ENCODE results near the gene FXYD6.

FXYD6 gene

GRCh38 chr11:117842131-117842941 is 34.1 kb downstream of the FXYD6 start:
- TF ChIP-seq, protein P1, sequence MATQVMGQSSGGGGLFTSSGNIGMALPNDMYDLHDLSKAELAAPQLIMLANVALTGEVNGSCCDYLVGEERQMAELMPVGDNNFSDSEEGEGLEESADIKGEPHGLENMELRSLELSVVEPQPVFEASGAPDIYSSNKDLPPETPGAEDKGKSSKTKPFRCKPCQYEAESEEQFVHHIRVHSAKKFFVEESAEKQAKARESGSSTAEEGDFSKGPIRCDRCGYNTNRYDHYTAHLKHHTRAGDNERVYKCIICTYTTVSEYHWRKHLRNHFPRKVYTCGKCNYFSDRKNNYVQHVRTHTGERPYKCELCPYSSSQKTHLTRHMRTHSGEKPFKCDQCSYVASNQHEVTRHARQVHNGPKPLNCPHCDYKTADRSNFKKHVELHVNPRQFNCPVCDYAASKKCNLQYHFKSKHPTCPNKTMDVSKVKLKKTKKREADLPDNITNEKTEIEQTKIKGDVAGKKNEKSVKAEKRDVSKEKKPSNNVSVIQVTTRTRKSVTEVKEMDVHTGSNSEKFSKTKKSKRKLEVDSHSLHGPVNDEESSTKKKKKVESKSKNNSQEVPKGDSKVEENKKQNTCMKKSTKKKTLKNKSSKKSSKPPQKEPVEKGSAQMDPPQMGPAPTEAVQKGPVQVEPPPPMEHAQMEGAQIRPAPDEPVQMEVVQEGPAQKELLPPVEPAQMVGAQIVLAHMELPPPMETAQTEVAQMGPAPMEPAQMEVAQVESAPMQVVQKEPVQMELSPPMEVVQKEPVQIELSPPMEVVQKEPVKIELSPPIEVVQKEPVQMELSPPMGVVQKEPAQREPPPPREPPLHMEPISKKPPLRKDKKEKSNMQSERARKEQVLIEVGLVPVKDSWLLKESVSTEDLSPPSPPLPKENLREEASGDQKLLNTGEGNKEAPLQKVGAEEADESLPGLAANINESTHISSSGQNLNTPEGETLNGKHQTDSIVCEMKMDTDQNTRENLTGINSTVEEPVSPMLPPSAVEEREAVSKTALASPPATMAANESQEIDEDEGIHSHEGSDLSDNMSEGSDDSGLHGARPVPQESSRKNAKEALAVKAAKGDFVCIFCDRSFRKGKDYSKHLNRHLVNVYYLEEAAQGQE (IDR thresholded peaks at IDR 0.05; ENCODE audit: insufficient read depth in 1 of 2, low read depth in 2 of 2, low read length in 2 of 2), result no peak
- TF ChIP-seq POLR2AphosphoS5 (IDR thresholded peaks at IDR 0.05; ENCODE audit: low read depth, low read length) (no peak), FOXP2 (optimal IDR thresholded peaks at IDR 0.05; ENCODE audit: borderline replicate concordance, extremely low read depth, extremely low read length, insufficient read depth) (no peak)

- TF ChIP-seq, protein P1 (IDR thresholded peaks at IDR 0.05; ENCODE audit: insufficient read depth in 1 of 2, low read depth in 2 of 2, low read length in 2 of 2), result no peak
Observed at GRCh38 chr11:117841551-117842031, 34.9 kb downstream of the FXYD6 start.

DNA sequence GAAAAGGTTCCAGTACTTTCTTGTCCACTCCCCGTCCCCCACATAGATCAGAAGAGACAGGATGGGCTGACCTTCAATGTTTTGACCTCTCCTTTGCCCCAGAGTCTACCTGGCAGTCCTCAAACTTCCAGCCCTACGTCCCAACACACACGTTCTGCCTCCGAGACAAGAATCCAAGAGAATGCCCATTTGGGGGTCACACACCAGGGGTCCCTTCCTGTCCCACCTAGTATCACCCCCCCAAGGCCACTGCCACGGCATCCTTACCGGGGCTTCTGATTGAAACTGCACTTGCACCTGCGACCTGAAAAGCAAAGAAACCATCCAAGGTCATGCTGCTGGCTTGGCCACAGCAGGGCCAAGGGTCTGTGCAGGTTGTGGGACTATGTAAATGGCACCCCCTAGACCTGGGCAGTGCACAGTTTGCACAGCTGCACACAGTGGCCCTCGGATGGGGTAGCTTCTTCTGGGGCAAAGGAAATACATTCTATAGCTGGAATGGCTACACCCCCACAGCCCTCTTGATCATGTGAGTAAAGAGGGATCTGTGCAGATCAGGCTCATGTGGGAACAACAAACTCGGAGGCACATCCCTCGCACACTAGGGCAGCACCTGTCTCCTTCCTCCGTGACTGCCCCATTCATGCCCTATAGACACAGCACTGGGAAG is 35.4 kb downstream of the FXYD6 start:
- TF ChIP-seq FOXP2 (optimal IDR thresholded peaks at IDR 0.05; ENCODE audit: borderline replicate concordance, extremely low read depth, extremely low read length, insufficient read depth), result no peak
- TF ChIP-seq, protein P1 (IDR thresholded peaks at IDR 0.05; ENCODE audit: insufficient read depth in 1 of 2, low read depth in 2 of 2, low read length in 2 of 2), result no peak
- TF ChIP-seq SIN3A (IDR thresholded peaks at IDR 0.05; ENCODE audit: borderline replicate concordance, insufficient read depth, low read length), result no peak
- no peak for TF ChIP-seq TAF1 (IDR thresholded peaks at IDR 0.05; ENCODE audit: borderline replicate concordance, insufficient read depth, low read length)
- TF ChIP-seq POLR2AphosphoS5 (IDR thresholded peaks at IDR 0.05; ENCODE audit: low read depth, low read length), result no peak

- TF ChIP-seq SIN3A (IDR thresholded peaks at IDR 0.05; ENCODE audit: borderline replicate concordance, insufficient read depth, low read length) (no peak), TAF1 (IDR thresholded peaks at IDR 0.05; ENCODE audit: borderline replicate concordance, insufficient read depth, low read length) (no peak), FOXP2 (optimal IDR thresholded peaks at IDR 0.05; ENCODE audit: borderline replicate concordance, extremely low read depth, extremely low read length, insufficient read depth) (no peak), POLR2AphosphoS5 (IDR thresholded peaks at IDR 0.05; ENCODE audit: low read depth, low read length) (no peak)
- TF ChIP-seq, protein P1 (IDR thresholded peaks at IDR 0.05; ENCODE audit: insufficient read depth in 1 of 2, low read depth in 2 of 2, low read length in 2 of 2), result no peak
Observed at GRCh38 chr11:117839936-117840813, 36.3 kb downstream of the FXYD6 start.
